LHCN-M2 (cell line): ENCODE data around the gene IGLL5. TPM values are rescaled to one million over a fixed set of nuclear protein-coding genes. Genes with fewer than 3 reads are reported as not detected.
A peak's percentile ranks its signal among the peaks of the same experiment; 100 is the strongest.

ENCODE experiments used
- DNase-seq: peaks from one replicate; pipeline ENCODE4 v3.0.0-alpha.2; 2012; ENCODE audit warnings: low read depth
- polyA plus RNA-seq: library from polyadenylated mRNA; unstranded; fragments of >200 nt; gene quantifications from one replicate; pipeline ENCODE4 v1.2.1, GENCODE V29; 2012; ENCODE audit warnings: missing spikeins
- total RNA-seq: library from RNA; depleted of rRNA; stranded (reverse); fragments of >200 nt; gene quantifications from 2 replicates; pipeline ENCODE4 v1.2.3, GENCODE V29; 2014; rRNA removed

IGLL5 gene
- total RNA-seq, result not detected in 2 replicates
- polyA plus RNA-seq, result not detected

DNA sequence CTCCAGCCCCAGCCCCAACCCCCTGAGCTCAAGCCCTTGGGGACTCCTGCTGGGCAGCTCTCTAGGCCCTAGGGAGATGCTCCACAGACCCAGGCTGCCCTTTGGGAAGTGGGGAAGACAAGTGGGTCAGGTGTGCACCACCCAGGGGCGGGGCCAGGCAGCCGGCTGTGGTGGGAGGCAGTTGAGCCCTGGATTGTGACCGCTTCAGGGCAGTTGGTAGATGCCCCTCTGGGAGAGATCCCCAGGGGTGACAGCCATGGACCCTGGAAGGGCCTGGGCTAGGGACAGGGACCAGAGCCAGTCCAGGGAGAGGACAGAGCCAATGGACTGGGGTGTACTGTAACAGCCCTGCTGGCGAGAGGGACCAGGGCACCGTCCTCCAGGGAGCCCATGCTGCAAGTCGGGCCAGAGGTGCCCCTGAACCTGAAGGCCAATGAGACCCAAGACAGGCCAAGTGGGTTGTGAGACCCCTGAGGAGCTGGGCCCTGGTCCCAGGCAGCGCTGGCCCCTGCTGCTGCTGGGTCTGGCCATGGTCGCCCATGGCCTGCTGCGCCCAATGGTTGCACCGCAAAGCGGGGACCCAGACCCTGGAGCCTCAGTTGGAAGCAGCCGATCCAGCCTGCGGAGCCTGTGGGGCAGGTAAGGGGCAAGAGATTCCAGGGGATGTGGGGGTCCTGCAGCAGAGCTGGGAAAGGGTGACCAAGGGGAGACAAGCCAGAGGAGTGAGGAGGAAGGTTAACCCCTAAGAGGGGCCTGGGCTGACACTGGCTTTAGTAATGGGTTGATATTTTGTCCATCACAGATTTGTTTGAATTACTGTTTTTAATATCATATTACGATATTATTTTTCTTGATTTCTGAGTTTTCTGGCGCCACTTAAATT is at the start of gene IGLL5:
TSS of gene IGLL5 (plus strand) at position 196 of the 883 bp plus-strand sequence. CDS start at position 434, 238 bp downstream.
- DNase-seq, result no peak

DNA sequence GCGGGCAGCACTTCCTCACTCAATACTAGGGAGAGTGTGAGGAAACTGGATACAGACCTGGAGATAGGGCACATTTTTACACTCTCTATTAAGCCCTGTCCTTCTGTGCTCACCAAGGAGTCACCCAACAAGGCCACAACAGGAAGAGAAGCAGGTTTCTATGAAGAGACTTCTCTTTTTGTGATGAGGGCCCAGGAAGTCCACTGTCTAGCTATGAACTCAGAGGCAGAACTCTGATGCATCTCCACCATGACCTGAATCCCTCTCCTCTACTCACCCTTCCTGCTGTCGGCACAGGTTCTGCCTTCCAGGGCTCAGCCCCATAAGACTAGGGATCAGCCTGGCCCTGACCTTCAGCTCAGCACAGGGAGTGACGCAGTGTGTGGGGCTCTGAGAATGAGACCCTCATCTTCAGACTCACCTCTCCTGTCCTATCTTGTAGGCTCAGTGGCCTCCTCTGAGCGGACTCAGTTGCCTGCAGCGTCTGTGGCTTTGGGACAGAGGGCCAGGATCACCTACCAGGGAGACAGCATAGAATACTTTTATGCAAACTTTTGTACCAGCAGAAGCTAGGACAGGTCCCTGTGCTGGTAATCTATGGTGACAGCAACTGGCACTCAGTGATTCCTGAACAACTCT is 49.3 kb upstream of the IGLL5 start:
- no peak for DNase-seq

GRCh38 chr22:22839570-22840314 is 47.9 kb upstream of the IGLL5 start:
- DNase-seq, result no peak

DNA sequence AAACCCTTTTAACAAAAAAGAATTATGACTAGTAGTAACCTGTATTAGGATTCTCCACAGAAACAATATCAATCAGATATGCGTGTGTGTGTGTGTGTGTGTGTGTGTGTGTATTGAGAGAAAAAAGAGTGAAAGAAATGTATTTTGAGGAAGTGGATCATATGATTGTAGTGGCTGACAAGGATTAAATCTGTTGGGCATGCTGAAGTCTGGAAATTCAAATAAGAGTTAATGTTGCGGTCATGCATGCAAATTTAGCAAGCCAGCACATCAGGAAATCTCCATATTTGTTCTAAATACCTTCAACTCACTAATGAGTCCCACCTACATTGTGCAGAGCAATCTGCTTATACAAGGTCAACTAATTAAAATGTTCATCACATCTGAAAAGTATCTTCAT is 46.8 kb upstream of the IGLL5 start:
- DNase-seq, result no peak

DNA sequence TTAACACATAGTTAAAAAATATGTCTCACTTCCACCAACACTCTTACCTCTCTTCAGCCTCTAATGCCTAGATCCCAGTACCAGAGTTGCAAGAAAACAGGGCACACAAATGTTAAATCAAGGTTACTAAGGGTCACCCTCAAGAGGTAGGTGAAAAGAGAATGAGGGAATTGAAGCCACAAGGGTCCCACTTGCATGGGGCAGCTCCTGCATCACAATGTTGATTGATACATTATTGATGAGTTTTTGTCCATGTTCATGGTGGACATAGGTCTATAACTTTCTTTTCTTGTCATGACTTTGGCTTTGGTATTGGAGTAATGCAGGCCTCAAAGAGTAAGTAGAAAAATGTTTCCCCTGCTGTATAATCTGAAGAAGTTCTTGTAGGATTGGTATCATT is 46.0 kb upstream of the IGLL5 start:
- DNase-seq, result no peak

DNA sequence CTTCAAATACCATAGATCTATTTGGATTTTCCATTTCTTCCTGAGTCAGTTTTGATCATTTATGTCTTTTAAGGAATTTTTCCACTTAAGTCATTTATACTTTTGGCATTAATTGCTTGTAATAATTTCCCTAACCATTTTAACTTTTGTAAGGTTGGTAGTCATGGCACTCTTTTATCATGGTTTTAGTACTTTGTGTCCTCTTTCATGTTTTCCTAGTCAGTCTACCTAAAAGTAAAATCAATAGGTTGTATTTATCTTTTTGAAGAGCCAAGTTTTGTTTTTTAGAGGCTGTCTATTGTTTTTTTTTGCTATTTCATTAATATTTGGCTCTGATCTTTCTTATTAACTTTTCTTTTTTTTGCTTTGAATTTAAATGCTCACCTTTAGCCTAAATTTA is 45.5 kb upstream of the IGLL5 start:
- DNase-seq, result no peak

DNA sequence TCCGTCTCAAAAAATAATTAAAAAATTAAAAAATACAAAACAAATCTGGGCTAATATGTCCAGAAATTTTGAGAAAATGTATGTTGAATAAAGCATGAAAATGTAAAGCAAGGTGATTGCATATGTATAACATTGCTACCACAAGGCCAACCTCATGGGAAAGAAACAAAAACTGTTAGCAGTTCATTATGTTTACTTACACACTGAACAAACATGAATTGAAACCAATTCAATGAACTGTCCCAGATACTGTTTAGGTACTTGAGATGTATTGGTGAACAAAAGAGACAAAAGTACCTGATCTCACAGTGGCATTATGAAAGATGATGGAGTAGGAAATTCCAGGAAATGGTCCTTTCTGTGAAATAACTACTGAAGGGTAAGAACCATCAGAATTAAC is 43.8 kb upstream of the IGLL5 start:
- no peak for DNase-seq

- no peak for DNase-seq
Observed at GRCh38 chr22:22847241-22847640, 40.4 kb upstream of the IGLL5 start.

GRCh38 chr22:22848364-22848866 is 39.2 kb upstream of the IGLL5 start:
- peak; percentile 14 for DNase-seq

GRCh38 chr22:22849640-22850610 is 37.7 kb upstream of the IGLL5 start:
- DNase-seq, result no peak

GRCh38 chr22:22851969-22852368 is 35.6 kb upstream of the IGLL5 start:
- DNase-seq, result no peak

DNA sequence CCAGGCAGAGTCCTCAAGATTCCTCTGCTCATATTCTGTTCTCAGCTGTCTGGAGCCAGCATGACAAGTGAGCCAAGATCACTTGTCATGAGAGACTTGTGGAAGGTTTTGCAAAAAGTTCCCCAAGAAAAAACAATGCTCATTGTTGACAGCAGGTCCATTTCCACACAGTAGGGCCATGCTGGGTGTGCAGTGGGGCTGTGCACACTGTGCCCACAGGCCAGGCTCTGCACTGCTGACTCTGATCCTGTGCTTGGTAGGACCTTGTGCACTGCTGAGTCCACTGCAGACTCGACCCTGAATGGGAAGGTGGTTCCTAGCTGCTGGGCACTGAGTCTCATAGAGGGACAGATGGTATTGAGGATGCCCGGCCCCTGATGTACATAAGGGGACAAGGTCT is 33.9 kb upstream of the IGLL5 start:
- DNase-seq, result no peak

GRCh38 chr22:22854466-22854865 is 33.1 kb upstream of the IGLL5 start:
- no peak for DNase-seq

GRCh38 chr22:22855085-22855484 is 32.5 kb upstream of the IGLL5 start:
- DNase-seq, result no peak

DNA sequence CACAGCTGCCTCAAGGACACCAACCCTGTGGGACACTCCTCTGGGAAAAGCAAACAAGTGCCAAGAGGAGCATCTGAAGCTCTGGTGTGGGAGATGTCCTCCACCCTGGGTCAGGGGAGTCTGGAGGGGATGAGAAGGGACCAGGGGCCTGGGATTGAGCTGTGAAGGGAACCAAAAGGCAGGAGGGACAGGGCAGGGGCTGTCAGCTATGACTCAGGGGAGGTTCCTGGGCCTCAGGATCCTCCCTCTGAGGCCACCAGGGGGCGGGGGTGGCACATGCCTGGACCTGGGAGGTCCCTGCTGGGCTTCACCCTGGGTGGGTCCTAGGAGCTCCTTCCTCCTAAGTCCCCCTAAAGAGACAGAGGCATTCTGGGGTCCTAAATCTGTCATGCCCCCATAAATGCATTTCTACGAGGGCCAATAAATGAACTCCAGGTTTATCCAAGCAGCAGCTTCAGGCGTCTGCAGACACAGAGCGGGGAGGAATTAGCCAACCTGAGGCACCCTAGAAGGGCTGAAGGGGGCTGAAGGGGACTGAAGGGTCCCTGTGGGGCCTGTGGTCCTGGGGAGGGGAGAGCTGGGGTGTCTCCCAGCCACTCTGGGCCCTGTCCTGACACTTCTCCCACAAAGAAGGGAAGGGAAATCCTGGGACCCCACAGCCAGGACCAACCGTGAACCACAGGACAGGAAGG is 31.9 kb upstream of the IGLL5 start:
- DNase-seq, result no peak

- no peak for DNase-seq
Observed at GRCh38 chr22:22856364-22856763, 31.3 kb upstream of the IGLL5 start.

DNA sequence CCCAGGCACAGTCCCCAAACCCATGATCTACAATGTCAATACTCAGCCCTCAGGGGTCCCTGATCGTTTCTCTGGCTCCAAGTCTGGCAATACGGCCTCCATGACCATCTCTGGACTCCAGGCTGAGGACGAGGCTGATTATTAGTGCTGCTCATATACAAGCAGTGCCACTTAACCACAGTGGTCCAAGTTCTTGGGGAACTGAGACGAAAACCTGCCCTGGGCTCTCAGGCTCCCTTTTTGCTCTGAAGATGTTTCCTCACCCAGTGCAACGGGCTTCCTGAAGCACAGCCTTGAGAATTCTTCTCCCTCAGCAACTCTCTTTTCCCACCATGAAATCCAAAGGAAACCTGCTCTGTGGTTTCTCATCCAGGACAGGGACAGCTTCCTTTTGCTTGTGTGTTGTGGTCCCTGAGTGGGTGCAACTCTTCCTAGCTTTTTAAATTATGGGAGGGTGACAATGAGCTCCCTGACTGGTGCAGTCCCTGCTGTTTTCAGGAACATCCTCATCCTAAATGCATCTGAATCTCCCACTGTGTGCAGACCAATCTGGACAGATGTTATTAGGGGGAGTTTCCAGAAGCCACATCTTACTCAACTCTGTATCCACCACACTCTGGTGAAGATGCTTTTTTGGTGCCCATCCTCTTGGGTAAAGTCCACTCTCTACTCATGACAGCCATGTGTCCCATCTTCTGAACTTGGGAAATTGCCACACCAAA is 30.6 kb upstream of the IGLL5 start:
- DNase-seq, result no peak

GRCh38 chr22:22857607-22858558 is 29.7 kb upstream of the IGLL5 start:
- no peak for DNase-seq
